SHP77 (cell line): ENCODE results near the gene RRP1.

Experiments used
- DNase-seq, 2 experiments: peaks; one replicate each; lab custom pipeline; 2025; lab: John Stamatoyannopoulos, UW

RRP1 gene

DNA sequence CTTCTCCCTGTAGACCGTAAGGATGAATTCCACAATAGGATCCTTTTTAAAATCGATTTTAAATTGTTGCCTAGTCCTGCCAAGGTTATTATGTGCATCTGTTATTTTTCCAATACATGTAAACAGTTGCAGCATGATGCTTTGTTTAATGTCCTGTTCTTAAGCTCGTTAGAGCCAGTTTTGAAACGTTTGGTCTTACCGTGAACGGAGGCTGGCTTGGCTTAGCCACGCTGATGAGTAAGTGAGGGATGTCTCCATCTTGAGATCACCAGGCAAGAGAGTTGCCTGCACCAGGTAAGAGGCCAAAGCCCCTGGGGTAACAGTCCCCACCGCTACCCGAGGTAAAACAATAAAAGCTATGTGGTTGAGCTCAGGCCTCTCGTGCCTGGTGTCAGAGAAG, 30.6 kb upstream of the RRP1 start:
- no peak for DNase-seq

DNA sequence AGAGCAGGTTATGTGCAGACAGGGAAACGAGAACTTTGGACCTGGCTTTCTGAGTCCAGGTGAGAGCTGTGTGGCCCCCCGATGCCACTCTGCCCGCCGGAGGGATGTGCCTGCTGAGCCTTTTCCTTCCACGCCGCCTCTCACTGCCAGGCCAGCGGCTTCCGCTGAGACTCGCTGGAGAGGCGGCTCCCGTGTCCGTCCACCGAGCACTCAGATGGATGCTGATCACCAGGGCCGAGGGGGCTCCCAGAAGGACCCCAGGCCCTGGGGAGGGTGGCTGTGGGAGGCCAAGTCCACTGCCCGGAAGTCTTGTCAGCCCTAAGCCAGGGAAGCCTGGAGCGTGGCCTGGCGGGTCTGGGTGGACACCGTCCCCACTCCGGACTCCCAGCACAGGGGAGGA, 29.7 kb upstream of the RRP1 start:
- DNase-seq = no peak

DNA sequence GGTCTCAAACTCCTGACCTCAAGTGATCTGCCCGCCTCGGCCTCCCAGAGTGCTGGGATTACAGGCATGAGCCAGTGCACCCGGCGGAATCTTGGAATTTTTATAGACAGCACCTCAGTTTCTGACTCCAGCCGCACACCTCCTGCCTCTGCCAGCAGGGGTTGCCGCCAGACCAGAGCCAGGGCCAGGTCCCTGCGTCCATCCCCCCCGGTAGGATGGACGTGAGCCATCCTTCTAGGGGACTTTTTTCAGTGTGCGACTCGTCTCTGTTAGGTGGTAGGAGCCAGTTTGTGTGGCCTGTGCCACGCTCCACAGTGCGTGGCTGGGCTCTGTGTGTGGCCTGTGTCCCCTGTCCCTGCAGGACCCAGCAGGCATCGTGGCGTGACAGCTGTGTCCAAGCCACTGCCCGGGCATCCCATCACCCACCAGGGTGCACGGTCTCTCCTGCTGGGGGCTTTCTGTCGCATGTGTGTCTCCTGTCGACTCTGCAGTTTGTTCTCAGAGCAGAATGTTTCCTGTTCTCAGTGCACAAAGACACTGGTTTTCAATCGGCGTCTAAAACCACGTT, 28.9 kb upstream of the RRP1 start:
- no peak for DNase-seq

DNA sequence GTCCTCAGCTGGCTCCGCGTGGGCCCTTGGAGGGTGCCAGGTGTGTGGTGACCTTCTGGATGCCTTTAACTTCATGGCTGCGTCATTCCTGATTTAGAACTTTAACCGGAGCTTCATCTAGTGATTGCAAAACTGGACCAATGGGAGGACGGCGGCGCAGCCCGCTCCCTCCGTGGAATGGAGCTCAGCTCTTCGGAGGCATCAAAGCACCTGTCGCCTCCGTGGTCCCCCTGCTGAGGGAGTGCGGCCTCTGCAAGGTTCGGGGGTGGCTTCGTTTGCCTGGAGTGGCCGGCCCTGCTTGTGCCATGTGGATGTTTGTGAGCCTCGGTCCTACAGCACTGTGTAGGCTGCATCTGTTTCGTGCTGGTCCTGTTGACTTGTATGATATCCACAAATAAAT, 27.5 kb upstream of the RRP1 start:
- DNase-seq = no peak

DNA sequence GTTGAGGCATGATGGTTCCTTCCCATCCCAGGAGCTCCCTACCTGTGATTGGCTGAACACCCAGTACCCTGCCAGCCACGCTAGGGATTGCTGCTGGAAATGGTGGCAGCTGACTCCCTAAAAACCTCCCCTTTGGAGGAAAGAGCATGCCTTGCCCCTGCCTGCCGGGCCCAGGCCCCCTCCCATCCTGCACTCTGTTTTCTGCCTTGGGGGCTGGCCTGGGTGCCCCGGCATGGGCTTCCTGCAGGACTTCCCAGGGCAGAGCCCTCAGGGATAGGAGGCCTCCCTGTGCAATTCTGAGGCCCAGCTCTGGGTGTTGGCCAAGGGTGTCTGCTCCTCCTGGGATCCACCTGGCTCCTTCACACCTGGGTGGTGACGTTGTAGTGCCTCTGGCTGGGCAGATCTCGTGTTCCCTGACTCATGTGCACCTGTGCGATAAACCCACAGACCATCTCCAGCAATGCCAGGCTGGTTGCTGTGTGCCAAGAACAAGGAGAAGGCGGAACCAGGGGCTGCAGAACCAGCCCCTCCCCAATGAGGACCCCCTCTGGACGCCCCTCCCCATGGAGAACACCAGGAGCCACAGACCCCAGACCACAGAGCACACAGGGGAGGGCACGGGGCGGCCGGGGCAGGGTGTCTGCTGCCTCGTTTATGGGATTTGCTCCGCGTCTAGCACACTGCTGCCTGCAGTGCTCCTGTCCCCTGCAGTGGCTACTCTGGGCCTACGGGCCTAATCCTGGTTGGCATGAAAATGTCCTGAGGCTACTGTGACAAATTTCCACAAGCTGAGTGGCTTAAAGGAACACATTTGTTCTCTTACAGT, 26.9 kb upstream of the RRP1 start:
- DNase-seq = no peak

DNA sequence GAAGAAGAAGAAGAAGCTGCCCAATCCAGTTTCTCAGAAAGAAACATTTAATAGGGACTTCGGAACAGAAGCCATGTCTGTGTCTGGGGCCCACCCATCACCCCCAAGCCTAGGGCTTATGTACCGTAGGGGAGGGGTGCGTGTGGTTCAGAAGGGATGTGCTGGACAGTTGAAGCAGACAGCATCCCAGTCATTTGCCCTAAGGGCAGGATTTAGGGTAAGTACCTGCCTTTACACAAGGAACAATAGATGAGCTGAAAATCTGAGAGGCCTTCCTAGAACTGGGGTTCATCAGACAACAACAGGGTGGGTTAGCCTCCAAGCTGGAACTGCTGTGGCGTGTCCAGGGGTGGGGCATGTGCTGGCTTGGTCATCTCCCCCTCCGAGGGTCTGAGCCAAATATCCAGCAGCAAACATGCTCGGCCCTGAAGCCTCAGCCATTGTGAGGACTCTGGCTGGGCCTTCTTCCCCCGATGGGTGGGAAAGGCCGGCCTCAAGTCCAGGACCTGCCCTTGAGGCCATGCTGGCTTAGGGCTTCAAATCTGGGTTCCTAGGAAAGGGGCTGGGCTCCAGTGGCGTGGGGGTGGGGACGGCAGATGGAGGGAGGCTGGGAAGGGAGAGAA, 25.4 kb upstream of the RRP1 start:
- DNase-seq = no peak

DNA sequence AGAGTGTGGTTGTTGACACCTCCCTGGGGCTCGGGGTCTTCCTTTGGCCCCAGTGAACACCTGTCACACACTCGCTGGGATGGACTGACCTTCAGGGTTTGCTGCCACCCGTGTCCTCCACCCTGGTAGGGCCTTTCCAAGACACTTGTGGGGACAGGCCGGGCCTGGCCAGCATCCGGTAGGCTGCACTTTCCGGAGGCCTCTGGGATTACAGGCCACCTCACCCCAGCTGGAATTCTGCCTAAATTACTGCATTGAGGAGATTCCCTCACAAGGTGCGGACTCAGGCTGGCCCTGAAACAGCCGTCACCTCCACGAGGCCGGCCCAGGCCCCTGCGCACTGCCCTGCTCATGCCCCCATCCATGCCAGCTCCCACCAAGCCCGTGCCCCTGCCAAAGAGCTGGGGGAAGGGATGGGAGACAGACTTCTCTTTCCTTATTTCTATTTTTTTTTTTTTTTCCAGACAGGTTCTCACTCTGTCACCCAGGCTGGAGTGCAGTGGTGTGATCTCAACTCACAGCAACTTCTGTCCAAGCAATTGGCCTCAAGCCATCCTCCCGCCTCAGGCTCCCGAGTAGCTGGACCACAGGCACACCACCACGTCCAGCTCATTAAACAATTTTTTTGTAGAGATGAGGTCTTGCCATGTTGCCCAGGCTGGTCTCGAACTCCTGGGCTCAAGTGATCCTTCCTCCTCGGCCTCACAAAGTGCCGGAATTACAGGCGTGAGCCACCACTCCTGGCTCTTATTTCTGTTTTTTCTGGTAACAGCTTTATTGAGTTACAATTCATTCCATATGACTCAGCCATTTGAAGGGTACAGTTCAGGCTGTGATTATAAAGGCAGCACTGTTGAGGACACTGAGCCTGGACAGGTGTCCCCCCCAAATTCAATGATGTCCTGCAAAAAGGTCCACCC, 24.5 kb upstream of the RRP1 start:
- DNase-seq = no peak

DNA sequence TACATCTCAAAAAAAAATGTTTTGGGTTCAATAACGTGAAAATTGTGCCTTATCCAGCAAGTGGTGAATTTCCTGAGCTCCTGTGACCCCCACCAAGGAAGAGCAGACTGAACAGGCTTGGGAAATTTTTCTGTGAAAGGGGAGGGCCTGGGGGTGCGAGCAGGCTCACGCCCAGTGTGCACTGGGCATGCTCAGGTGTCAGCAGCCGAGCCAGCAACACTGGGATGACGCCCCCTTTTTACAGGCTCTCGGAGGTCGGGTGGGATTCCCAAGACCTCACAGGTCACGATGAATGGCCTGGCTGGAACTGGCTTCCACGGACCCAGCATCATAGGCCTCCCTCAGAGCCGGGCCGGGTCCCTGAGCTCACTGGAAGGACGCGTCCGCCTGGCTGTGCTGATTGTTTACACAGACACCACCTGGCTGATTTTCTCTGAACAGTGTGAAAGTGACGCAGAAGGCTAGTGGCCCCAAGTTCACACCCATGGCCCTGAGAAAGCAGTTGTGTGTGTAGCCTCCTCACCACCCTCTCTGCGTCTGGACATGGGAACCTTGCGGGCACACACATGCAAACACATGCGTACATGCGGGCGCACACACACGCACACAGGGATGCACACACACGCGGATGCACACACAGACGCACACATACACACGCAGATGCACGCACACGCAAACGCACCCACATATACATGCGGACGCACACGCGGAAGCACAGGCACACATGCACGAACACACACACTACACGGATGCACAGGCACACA, 22.5 kb upstream of the RRP1 start:
- peak; percentile 62 to 83 for DNase-seq

DNA sequence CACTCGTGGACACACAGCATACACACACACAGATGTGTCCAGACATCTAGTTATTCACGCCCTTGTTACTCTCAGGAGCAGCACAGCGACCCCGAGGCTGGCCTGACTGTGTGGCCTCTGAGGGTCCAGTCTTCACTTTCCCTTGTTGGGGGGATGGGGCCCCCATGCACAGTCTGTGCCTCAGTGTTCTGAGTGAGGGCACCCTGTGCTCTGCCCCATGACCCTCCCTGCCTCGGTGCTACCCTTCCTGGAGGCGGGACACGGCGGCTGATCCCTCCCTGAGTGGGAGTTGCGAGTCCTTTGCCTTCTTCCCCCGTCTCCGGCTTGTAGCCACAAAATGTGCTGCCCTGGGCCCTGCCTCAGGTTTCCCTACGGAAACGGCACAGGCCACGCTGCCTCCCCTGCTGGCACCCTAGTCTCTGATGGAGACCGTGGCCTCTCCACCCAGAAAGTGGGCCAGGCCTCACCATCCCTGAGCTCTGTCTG, 21.8 kb upstream of the RRP1 start:
- no peak for DNase-seq

DNA sequence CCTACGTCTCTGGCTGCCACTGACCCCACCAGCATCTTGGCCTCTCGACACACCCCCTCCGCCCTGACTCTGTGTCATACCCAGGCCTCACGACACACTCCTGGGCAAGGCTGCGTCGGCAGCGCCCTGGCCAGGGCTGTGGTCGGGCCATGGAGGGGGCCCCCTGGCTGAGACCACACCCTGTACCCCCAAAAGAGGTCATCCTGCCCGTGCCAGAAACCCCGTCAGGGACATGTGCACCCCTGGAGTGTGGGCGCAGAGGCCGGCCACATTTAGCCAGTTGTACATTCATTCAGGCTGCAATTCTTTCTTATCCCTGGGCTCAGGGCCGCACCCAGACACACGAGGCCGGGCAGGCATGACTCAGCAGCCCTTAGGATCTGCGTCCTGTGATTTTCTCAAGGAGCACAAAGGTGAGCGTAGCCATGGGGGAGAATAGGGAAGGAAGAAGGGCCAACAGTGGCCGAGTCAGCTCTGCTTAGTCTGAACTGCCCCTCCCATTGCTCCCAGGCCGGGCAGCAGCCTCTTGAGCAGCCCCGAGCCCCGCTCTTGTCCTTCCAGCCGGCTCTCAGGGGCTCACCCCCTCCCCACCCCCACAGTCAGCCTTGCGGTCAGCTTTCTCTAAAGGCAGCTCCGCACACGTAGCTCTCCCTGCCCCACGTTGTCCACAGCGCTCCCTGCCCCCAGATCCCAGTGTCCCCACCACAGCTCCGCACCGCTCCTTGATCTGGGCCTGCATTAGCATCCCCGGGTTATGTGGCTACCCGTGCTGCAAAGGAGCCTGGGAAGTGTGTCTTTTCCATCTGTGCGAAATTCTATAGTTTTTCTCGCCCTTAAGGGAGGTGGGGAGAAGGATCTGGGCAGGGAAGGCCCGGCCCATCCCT, 21.2 kb upstream of the RRP1 start:
- DNase-seq = peak in 1 of 2 experiments; percentile 24

DNA sequence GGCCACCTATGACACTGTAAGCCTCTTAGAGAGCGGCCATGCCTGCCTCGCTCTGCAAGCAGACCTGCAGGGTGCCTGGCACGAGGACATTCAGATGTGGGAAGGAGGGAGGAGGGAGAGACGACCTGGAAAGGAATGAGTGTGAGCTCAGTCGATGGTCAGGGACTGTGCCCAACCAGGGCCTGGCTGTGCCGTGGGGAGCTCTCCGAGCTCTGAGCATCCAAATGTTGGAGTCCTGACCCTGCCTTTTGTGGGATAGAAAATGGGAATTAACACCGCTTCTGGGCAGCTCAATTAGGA, 20.6 kb upstream of the RRP1 start:
- no peak for DNase-seq

DNA sequence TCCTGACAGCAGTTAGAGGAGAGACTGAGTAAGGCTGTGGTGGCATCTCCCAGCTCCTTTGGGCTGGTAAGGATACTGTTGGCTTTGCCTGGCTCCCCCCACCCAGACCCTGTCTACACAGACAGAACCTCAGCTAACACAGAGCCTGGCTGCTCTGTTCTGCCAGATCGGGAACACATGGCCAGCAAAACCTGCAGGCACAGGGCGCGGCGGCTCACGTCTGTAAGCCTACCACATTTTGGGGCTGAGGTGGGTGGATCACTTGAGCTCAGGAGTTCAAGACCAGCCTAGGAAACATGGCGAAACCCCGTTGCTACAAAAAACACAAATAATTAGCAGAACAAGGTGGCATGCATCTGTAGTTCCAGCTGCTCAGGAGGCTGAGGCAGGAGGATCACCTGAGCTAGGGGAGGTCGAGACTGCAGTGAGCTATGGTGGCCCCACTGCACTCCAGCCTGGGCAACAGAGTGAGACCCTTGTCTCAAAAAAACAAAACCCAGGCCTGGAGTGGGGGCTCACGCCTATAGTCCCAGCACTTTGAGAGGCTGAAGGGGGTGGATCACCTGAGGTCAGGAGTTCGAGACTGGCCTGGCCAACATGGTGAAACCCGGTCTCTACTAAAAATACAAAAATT, 19.9 kb upstream of the RRP1 start:
- no peak for DNase-seq

DNA sequence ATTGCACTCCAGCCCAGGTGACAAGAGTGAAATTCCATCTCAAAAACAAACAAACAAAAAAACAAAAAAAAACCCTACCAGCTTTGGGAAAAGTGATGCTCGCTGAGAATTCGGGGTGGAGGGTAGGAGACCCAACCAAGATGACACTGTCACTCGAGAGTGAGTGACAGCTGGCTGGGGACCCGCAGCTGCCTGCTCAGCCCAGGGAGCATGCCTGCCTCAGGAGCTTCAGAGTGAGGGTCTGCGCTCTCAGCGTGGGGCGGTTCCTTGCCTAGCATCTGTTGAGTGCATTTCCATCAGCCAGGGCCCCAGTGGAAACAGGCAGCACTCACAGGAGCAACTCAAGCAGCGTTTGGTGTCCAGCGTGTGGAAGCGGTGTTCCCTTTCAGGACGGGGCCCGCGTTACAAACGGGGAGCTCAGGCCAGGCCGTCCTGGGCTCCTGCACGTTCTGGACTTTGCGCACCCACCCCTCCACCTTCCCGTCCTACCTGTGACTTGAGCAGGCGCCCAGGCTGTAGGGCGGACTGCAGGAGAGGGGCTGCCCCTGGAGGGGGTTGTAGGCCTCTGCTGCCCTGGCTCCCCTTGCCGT, 19.2 kb upstream of the RRP1 start:
- no peak for DNase-seq

DNA sequence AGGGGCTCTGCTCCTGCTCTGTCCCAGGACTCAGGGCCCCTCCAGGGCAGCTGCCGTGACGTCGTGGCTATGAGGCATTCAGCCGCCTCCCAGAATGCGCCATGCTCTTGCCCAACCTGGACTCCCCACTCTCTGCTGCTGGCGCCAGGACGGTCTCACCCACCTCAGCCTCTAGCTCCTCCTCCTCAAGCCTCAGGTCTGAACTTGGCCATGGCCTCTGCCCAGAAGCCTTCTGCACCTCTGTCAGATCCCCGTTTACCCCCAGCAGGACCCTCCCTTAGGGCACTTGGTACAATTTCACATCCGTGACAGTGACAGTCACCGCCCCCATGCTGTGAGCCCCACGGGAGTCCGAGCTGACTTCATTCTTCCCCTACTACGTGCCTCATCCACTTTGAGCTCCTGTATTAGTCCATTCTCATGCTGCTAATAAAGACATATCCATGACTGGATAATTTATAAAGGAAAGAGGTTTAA, 18.1 kb upstream of the RRP1 start:
- DNase-seq = no peak

DNA sequence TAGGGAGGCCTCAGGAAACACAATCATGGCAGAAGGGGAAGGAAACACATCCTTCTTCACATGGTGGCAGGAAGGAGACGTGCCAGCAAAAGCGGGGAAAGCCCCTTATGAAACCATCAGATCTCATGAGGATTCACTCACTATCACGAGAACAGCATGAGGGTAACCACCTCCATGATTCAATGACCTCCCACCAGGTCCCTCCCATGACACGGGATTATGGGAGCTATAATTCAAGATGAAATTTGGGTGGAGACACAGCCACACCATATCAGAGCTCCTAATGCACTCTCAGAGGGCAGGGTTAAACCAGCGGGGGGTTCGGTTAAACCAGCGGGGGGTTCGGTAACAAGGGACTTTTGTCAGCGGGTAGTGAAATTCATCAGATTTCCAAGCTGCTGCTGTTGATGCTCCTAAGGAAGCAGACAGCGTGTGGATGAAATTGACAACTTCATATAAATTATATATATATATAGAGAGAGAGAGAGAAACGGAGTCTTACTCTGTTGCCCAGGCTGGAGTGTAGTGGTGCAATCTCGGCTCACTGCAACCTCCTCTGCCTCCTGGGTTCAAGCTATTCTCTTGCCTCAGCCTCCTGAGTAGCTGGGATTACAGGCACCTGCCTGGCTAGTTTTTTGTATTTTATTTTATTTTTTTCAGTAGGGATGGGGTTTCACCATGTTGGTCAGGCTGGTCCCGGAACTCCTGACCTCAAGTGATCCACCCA, 17.5 kb upstream of the RRP1 start:
- DNase-seq = no peak

DNA sequence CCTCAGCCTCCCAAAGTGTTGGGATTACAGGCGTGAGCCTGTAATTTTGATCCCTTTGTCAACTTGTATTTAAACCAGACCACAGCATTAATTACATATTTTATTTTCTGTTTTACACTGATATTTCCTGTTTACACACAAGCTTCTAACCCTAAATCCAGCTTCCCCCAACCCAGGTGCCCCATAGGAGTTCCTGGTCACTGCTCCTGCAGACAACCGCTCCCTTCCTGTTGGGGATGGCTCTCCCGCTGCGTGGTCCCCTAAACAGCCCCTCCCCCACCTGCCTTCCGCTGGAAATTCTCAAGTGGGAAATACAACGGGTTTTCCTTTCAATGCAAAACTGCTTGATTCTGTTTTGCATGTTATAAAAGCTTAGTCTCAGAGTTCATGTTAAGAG, 17.0 kb upstream of the RRP1 start:
- DNase-seq = no peak

DNA sequence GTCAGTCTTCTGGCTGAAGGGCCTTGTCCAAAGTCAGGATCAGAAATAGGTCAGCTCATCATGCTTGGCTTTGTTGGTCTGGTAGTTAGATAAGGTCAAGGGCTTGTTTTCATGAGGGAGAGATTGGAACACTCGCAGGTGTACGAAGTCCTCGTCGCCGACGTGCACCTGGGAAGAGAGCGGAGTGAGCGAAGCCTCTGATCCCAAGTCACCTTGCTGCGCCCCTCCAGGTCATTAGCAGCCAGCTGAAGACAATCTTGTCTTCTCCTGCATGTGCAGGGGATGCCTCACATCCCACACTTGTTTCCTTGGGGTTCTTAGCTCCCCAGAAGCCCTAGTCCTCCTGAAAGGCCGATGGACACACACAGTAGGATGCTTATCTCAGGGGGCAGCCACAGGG, 15.2 kb upstream of the RRP1 start:
- no peak for DNase-seq

DNA sequence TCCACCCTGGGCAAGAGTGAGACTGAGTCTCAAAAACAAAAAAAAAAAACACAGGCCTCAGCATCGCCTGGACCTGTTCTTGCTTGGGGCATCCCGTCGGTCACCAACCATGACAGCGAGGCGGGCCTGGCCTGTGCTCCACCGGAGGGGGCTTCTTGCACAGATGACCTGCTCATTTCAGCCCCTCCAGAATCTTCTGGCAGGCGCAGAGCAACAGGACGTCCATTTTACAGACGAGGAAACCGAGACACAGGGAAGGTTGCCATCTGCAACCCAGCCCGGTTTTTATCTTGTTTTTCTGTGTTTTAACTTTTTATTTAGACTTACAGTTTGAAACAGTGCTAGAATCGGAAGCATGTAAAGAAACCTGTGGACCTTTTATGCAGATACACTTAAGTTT, 14.2 kb upstream of the RRP1 start:
- no peak for DNase-seq
